H9 (cell line): ENCODE data around the gene EML5. TPM values are rescaled to one million over a fixed set of nuclear protein-coding genes. Genes with fewer than 3 reads are reported as not detected.

ENCODE experiments used
- DNase-seq: peaks from one replicate; pipeline ENCODE4 v3.0.0-alpha.2; 2017
- H2AFZ ChIP-seq: one replicate; pipeline ENCODE4 v1.6.1; 2013; ENCODE audit warnings: mild to moderate bottlenecking, low read length, control low read depth, moderate library complexity
- H2AK5ac ChIP-seq: 2 replicates; pipeline ENCODE4 v1.6.1; 2013; ENCODE audit warnings: low read length, control low read depth, mixed read lengths; ENCODE audit not compliant: insufficient read length
- H2BK120ac ChIP-seq: one replicate; pipeline ENCODE4 v1.6.1; 2013; ENCODE audit warnings: low read depth, mild to moderate bottlenecking, low read length, control low read depth, inconsistent platforms; ENCODE audit not compliant: poor library complexity, severe bottlenecking
- H2BK12ac ChIP-seq: 2 replicates; pipeline ENCODE4 v1.6.1; 2013; ENCODE audit warnings: low read length, control low read depth, mixed read lengths, low read depth; ENCODE audit not compliant: insufficient read length
- H2BK15ac ChIP-seq: 2 replicates; pipeline ENCODE4 v1.6.1; 2013; ENCODE audit warnings: low read depth, low read length, control low read depth
- H2BK20ac ChIP-seq: one replicate; pipeline ENCODE4 v1.6.1; 2013; ENCODE audit warnings: low read depth, mild to moderate bottlenecking, low read length, control low read depth, inconsistent platforms; ENCODE audit not compliant: poor library complexity, severe bottlenecking
- H2BK5ac ChIP-seq: 2 replicates; pipeline ENCODE4 v1.6.1; 2013; ENCODE audit warnings: low read length, control low read depth, mixed read lengths; ENCODE audit not compliant: insufficient read length
- H3K14ac ChIP-seq: 2 replicates; pipeline ENCODE4 v1.6.1; 2013; ENCODE audit warnings: low read length, control low read depth; ENCODE audit not compliant: insufficient read depth
- H3K18ac ChIP-seq: 2 replicates; pipeline ENCODE4 v1.6.1; 2013; ENCODE audit warnings: low read depth, mild to moderate bottlenecking, mixed read lengths, low read length, control low read depth; ENCODE audit not compliant: insufficient read length
- H3K23ac ChIP-seq: 2 replicates; pipeline ENCODE4 v1.6.1; 2013; ENCODE audit warnings: low read length, control low read depth, mixed read lengths, low read depth; ENCODE audit not compliant: insufficient read length
- H3K23me2 ChIP-seq: 2 replicates; pipeline ENCODE4 v1.6.1; 2013; ENCODE audit warnings: low read depth, mild to moderate bottlenecking, mixed read lengths, low read length, control low read depth; ENCODE audit not compliant: insufficient read length, poor library complexity, severe bottlenecking
- H3K27ac ChIP-seq: 2 replicates; pipeline ENCODE4 v1.5.1; 2013; ENCODE audit warnings: low read length, control low read depth, mixed read lengths, low read depth; ENCODE audit not compliant: insufficient read length
- H3K27me3 ChIP-seq: 2 replicates; pipeline ENCODE4 v1.6.1; 2013; ENCODE audit warnings: low read length, control low read depth, inconsistent platforms; ENCODE audit not compliant: insufficient read depth
- H3K4ac ChIP-seq: 2 replicates; pipeline ENCODE4 v1.6.1; 2013; ENCODE audit warnings: low read depth, mild to moderate bottlenecking, control low read depth, inconsistent platforms, low read length, moderate library complexity
- H3K4me1 ChIP-seq: 2 replicates; pipeline ENCODE4 v1.6.1; 2013; ENCODE audit warnings: low read length, control low read depth, inconsistent platforms; ENCODE audit not compliant: insufficient read depth
- H3K4me2 ChIP-seq: 2 replicates; pipeline ENCODE4 v1.6.1; 2013; ENCODE audit warnings: low read length, control low read depth, mixed read lengths; ENCODE audit not compliant: insufficient read length, insufficient read depth
- H3K56ac ChIP-seq: 2 replicates; pipeline ENCODE4 v1.6.1; 2013; ENCODE audit warnings: low read depth, mild to moderate bottlenecking, mixed read lengths, low read length, control low read depth; ENCODE audit not compliant: insufficient read length
- H3K79me1 ChIP-seq: 2 replicates; pipeline ENCODE4 v1.6.1; 2013; ENCODE audit warnings: low read depth, mild to moderate bottlenecking, moderate library complexity, low read length, control low read depth, inconsistent platforms; ENCODE audit not compliant: insufficient read depth, poor library complexity, severe bottlenecking
- H3K79me2 ChIP-seq: 2 replicates; pipeline ENCODE4 v1.6.1; 2013; ENCODE audit warnings: low read length, control low read depth, inconsistent platforms; ENCODE audit not compliant: insufficient read depth
- H3K9ac ChIP-seq: 2 replicates; pipeline ENCODE4 v1.6.1; 2013; ENCODE audit warnings: low read length, control low read depth, mixed read lengths; ENCODE audit not compliant: insufficient read length; ENCODE audit errors: extremely low read depth
- H3K9me3 ChIP-seq: one replicate; pipeline ENCODE4 v1.6.1; 2013; ENCODE audit warnings: low read depth, low read length, inconsistent platforms; ENCODE audit not compliant: control insufficient read depth
- H3T11ph ChIP-seq: one replicate; pipeline ENCODE4 v1.6.1; 2013; ENCODE audit warnings: mild to moderate bottlenecking, low read length, control low read depth, inconsistent platforms
- H4K20me1 ChIP-seq: one replicate; pipeline ENCODE4 v1.6.1; 2013; ENCODE audit not compliant: control insufficient read depth, insufficient read length, insufficient read depth
- H4K5ac ChIP-seq: 2 replicates; pipeline ENCODE4 v1.6.1; 2013; ENCODE audit warnings: low read depth, mild to moderate bottlenecking, mixed read lengths, low read length, control low read depth; ENCODE audit not compliant: insufficient read length
- H4K8ac ChIP-seq: replicated peaks from 2 replicates; pipeline ENCODE4 v1.6.1; 2013; ENCODE audit warnings: low read length, control low read depth, mixed read lengths, low read depth; ENCODE audit not compliant: insufficient read length
- H4K91ac ChIP-seq: 2 replicates; pipeline ENCODE4 v1.6.1; 2013; ENCODE audit warnings: low read depth, mild to moderate bottlenecking, moderate library complexity, mixed read lengths, low read length, control low read depth; ENCODE audit not compliant: insufficient read length
- H3K27ac Mint-ChIP-seq, 3 experiments: 2 replicates in 2 of 3; 3 replicates in 1 of 3; pipeline ENCODE4 v1.8.0; 2020 to 2021; ENCODE audit warnings: mixed read lengths in 3 of 3, mild to moderate bottlenecking in 1 of 3, moderate library complexity in 1 of 3
- H3K27me3 Mint-ChIP-seq: 2 replicates; pipeline ENCODE4 v1.8.0; 2021; ENCODE audit warnings: low read depth, mild to moderate bottlenecking, moderate library complexity, mixed read lengths
- H3K36me3 Mint-ChIP-seq, 3 experiments: 2 replicates in 2 of 3; 3 replicates in 1 of 3; pipeline ENCODE4 v1.8.0; 2020 to 2021; ENCODE audit warnings: low read depth in 3 of 3, mixed read lengths in 3 of 3; ENCODE audit not compliant: insufficient read depth in 1 of 3
- H3K4me1 Mint-ChIP-seq, 2 experiments: 2 replicates each; pipeline ENCODE4 v1.8.0; 2020; ENCODE audit warnings: mixed read lengths in 2 of 2
- H3K4me3 Mint-ChIP-seq, 2 experiments: 2 replicates in 1 of 2; 3 replicates in 1 of 2; pipeline ENCODE4 v1.8.0; 2020 to 2021; ENCODE audit warnings: mild to moderate bottlenecking in 2 of 2, mixed read lengths in 2 of 2, moderate library complexity in 1 of 2
- H3K9me3 Mint-ChIP-seq, 2 experiments: 2 replicates in 1 of 2; 3 replicates in 1 of 2; pipeline ENCODE4 v1.8.0; 2020; ENCODE audit warnings: mild to moderate bottlenecking in 2 of 2, mixed read lengths in 2 of 2, moderate library complexity in 1 of 2
- CTCF ChIP-seq: fragments of 200-600 bp; sonication (generic); conservative IDR thresholded peaks from 3 replicates; pipeline ENCODE4 v1.8.0; 2021; ENCODE audit warnings: antibody characterized with exemption, mild to moderate bottlenecking
- total RNA-seq: library from RNA; stranded (reverse); gene quantifications from 2 replicates; pipeline ENCODE4 v1.2.1, GENCODE V29; 2021

Gene EML5
- total RNA-seq, 1 experiment from 2014 or later, result 0.81 TPM

GRCh38 chr14:88831284-88831683 is 38.5 kb upstream of the EML5 start:
- no peak overlapping the region for H3K56ac ChIP-seq
- H3K27ac ChIP-seq, result no peak overlapping the region
- H3K9me3 ChIP-seq, result no peaks in the 10 kb centered on the region
- H3K9ac ChIP-seq, result no peak overlapping the region
- no peaks in the 10 kb centered on the region for H4K20me1 ChIP-seq
- Mint-ChIP-seq H3K27ac (no peak overlapping the region), H3K9me3 (peaks cover 0 to 2% of the 10 kb centered on the region in 2 experiments; a peak in 2 of 5 replicates), H3K27me3 (no peaks in the 10 kb centered on the region), H3K4me1 (peaks cover 12 to 19% of the 10 kb centered on the region in 2 experiments), H3K36me3 (peaks cover 5 to 12% (median 5%) of the 10 kb centered on the region in 3 experiments; a peak in 6 of 7 replicates), H3K4me3 (no peak overlapping the region)
- H2BK12ac ChIP-seq, result no peak overlapping the region
- H3K79me1 ChIP-seq, result no peaks in the 10 kb centered on the region
- no peak overlapping the region for H3K18ac ChIP-seq
- H2BK15ac ChIP-seq, result no peak overlapping the region
- H2AFZ ChIP-seq, result no peak overlapping the region
- no peak overlapping the region for H2AK5ac ChIP-seq
- H3K23ac ChIP-seq, result no peak overlapping the region
- H4K5ac ChIP-seq, result no peak overlapping the region
- H3K4ac ChIP-seq, result no peak overlapping the region
- no peaks in the 10 kb centered on the region for H3K23me2 ChIP-seq
- no peak overlapping the region for H3K14ac ChIP-seq
- no peak overlapping the region for H2BK120ac ChIP-seq
- no peak overlapping the region for H3K4me2 ChIP-seq
- H4K91ac ChIP-seq, result no peak overlapping the region
- H2BK20ac ChIP-seq, result no peak overlapping the region
- no peaks in the 10 kb centered on the region for H3K4me1 ChIP-seq
- TF ChIP-seq CTCF, result no peak
- no peak overlapping the region for H3T11ph ChIP-seq
- H4K8ac ChIP-seq, result no peak overlapping the region
- H2BK5ac ChIP-seq, result no peak overlapping the region
- no peak for DNase-seq
- no peaks in the 10 kb centered on the region for H3K27me3 ChIP-seq
- H3K79me2 ChIP-seq, result no peaks in the 10 kb centered on the region
